Myometrial cell (primary cell): ENCODE results near the gene SPRED1. TPM values are rescaled to one million over a fixed set of nuclear protein-coding genes. Genes with fewer than 3 reads are reported as not detected.

Experiments used
- total RNA-seq: library from RNA; depleted of rRNA; stranded (reverse); fragments of >200 nt; gene quantifications from 2 replicates; pipeline ENCODE4 v1.2.3, GENCODE V29; 2015

SPRED1 gene
- 24.2 and 28.4 TPM in 2 replicates for total RNA-seq

DNA sequence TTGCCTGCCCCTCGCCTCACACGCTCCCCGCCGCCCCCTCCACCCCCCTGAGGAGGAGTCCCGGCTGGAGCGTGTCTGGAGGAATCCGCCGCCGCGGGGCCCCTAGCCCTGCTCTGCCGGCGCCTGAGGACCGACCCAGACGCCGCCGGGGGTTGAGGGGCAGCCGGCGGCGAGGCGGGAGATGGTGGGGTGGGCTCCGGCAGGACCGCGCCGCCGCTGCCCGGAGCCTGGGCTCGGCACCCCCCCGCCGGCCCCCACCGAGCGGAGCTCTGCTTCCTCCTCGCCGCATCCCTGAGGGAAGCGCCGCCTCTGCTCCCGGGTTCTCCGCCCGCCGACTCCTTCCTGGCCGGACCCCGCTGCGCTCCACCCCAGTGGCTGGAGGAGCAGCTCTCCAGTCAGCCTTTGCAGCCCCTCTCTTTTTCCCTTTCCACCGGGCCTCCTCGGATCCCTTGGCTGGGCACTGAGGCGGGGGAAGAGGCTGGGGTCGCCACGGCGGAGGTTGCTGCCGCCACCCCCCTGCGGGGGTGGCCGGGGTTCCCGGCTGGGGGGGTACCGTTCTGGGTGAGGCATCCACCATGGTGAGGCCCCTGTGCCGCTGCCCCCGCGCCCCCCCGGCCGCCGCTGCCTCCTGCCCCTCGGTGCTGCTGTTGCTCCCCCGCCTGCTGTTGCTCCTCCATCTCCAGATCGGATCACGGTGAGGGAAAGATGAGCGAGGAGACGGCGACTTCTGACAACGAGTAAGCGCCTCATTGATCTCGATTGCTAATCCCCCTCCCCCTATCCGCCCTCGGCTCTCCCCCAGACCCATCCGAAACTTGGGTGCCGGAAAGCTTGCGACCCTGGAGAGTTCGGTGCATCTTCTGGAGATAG lies at the start of gene SPRED1:
TSS of gene SPRED1 (plus strand) at position 356 of the 870 bp plus-strand sequence. CDS start at position 706, 350 bp downstream.

Other genes with a start within 250 kb of the SPRED1 start
- gene FAM98B, start 201.3 kb downstream of the SPRED1 start, total RNA-seq, result 4.0 and 5.8 TPM in 2 replicates